ENCODE results near the gene SSC5D. TPM values are rescaled to one million over a fixed set of nuclear protein-coding genes. Genes with fewer than 3 reads are reported as not detected.
A peak's percentile ranks its signal among the peaks of the same experiment; 100 is the strongest.

The SSC5D gene
- total RNA-seq, 1 experiment from 2014 or later, result 3.2 TPM

- H2BK120ac ChIP-seq (ENCODE audit: low read depth, low read length, poor library complexity, severe bottlenecking), result no peak overlapping the region
- no peak overlapping the region for H3K18ac ChIP-seq (ENCODE audit: insufficient read length, low read depth, low read length)
- H3T11ph ChIP-seq (ENCODE audit: low read length), result no peak overlapping the region
- no peak overlapping the region for H4K5ac ChIP-seq (ENCODE audit: insufficient read length, low read depth, low read length)
- H4K91ac ChIP-seq (ENCODE audit: insufficient read length, low read depth, low read length), result no peak overlapping the region
- peak; percentile 77 for DNase-seq
- no peak overlapping the region for H3K23ac ChIP-seq (ENCODE audit: insufficient read length, low read depth, low read length)
- Mint-ChIP-seq H3K27me3 (ENCODE audit: low read depth) (no peaks in the 10 kb centered on the region), H3K4me3 (no peak overlapping the region; a peak in 1 of 5 replicates), H3K36me3 (ENCODE audit: insufficient read depth in 1 of 3, low read depth in 3 of 3) (peaks cover 2 to 19% (median 8%) of the 10 kb centered on the region in 3 experiments; a peak in 5 of 7 replicates), H3K27ac (no peak overlapping the region), H3K9me3 (no peaks in the 10 kb centered on the region), H3K4me1 (peaks cover 16 to 40% of the 10 kb centered on the region in 2 experiments)
- WGBS (ENCODE audit: extremely low coverage, insufficient read length, low lambda C conversion rate), result no CpG with 5 or more reads among the region's 40 CpGs
- TF ChIP-seq CTCF (conservative IDR thresholded peaks at IDR 0.05), result no peak
- no peak overlapping the region for H2BK20ac ChIP-seq (ENCODE audit: low read depth, low read length, poor library complexity, severe bottlenecking)
- no peak overlapping the region for H3K4me2 ChIP-seq (ENCODE audit: insufficient read depth, insufficient read length, low read length)
- no peaks in the 10 kb centered on the region for H3K4me1 ChIP-seq (ENCODE audit: insufficient read depth, low read length)
- no peaks in the 10 kb centered on the region for H3K79me2 ChIP-seq (ENCODE audit: insufficient read depth, low read length)
- no peak overlapping the region for H2BK15ac ChIP-seq (ENCODE audit: low read depth, low read length)
- no peak overlapping the region for H3K27ac ChIP-seq (ENCODE audit: insufficient read length, low read depth, low read length)
- no peak overlapping the region for H2BK5ac ChIP-seq (ENCODE audit: insufficient read length, low read length)
- peaks cover 3% of the 10 kb centered on the region for H3K23me2 ChIP-seq (ENCODE audit: insufficient read length, low read depth, low read length, poor library complexity, severe bottlenecking)
- no peaks in the 10 kb centered on the region for H3K9me3 ChIP-seq (ENCODE audit: control insufficient read depth, low read depth, low read length)
- no peak overlapping the region for H3K4ac ChIP-seq (ENCODE audit: low read depth, low read length)
- H3K27me3 ChIP-seq (ENCODE audit: insufficient read depth, low read length), result no peaks in the 10 kb centered on the region
- no peaks in the 10 kb centered on the region for H4K20me1 ChIP-seq (ENCODE audit: control insufficient read depth, insufficient read depth, insufficient read length)
- H2AK5ac ChIP-seq (ENCODE audit: insufficient read length, low read length), result no peak overlapping the region
- no peak overlapping the region for H2AFZ ChIP-seq (ENCODE audit: low read length)
- H2BK12ac ChIP-seq (ENCODE audit: insufficient read length, low read depth, low read length), result no peak overlapping the region
- H3K79me1 ChIP-seq (ENCODE audit: insufficient read depth, low read depth, low read length, poor library complexity, severe bottlenecking), result no peaks in the 10 kb centered on the region
- no peak overlapping the region for H4K8ac ChIP-seq (replicated peaks; ENCODE audit: insufficient read length, low read depth, low read length)
- H3K9ac ChIP-seq (ENCODE audit: extremely low read depth, insufficient read length, low read length), result no peak overlapping the region
- H3K56ac ChIP-seq (ENCODE audit: insufficient read length, low read depth, low read length), result no peak overlapping the region
- H3K14ac ChIP-seq (ENCODE audit: insufficient read depth, low read length), result no peak overlapping the region
Observed at GRCh38 chr19:55481794-55482155, 6.5 kb upstream of the SSC5D start.

Measured in H9 (cell line).